ENCODE results near the gene RBFOX2. TPM values are rescaled to one million over a fixed set of nuclear protein-coding genes. Genes with fewer than 3 reads are reported as not detected.

RBFOX2 gene
- total RNA-seq, 2 donors from 2014 or later: 81.8 to 86.0 TPM

DNA sequence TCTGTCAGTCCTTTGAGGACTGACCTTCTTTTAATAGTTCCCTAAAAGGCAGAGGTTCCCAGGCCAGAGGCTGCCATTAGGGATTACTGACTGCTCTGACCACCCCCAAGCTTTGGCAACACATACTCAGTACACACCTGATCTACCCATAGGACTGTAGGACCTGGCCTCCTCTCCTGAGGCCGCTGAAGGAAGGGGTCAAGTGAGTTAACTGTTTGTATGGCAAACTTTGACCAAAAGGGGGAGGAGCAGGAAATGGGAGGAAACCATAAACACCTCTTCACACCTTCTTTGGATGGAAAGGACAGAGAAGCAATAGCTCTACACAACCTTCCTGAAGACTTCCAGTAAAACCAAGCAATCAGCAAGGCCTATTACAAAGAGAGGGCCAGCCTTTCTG is 207.0 kb downstream of the RBFOX2 start:
- H3K4me1 ChIP-seq: peaks cover 0 to 30% of the 10 kb centered on the region in 2 donors
- no peak overlapping the region for H3K4me3 ChIP-seq
- TF ChIP-seq, protein P1, sequence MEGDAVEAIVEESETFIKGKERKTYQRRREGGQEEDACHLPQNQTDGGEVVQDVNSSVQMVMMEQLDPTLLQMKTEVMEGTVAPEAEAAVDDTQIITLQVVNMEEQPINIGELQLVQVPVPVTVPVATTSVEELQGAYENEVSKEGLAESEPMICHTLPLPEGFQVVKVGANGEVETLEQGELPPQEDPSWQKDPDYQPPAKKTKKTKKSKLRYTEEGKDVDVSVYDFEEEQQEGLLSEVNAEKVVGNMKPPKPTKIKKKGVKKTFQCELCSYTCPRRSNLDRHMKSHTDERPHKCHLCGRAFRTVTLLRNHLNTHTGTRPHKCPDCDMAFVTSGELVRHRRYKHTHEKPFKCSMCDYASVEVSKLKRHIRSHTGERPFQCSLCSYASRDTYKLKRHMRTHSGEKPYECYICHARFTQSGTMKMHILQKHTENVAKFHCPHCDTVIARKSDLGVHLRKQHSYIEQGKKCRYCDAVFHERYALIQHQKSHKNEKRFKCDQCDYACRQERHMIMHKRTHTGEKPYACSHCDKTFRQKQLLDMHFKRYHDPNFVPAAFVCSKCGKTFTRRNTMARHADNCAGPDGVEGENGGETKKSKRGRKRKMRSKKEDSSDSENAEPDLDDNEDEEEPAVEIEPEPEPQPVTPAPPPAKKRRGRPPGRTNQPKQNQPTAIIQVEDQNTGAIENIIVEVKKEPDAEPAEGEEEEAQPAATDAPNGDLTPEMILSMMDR (IDR thresholded peaks at IDR 0.05): no peak
- H3K27ac ChIP-seq: no peak overlapping the region
- no peaks in the 10 kb centered on the region for H3K9me3 ChIP-seq
- H3K27me3 ChIP-seq: no peaks in the 10 kb centered on the region
- no peak for DNase-seq (ENCODE audit: low spot score)
- H3K36me3 ChIP-seq: no peaks in the 10 kb centered on the region

DNA sequence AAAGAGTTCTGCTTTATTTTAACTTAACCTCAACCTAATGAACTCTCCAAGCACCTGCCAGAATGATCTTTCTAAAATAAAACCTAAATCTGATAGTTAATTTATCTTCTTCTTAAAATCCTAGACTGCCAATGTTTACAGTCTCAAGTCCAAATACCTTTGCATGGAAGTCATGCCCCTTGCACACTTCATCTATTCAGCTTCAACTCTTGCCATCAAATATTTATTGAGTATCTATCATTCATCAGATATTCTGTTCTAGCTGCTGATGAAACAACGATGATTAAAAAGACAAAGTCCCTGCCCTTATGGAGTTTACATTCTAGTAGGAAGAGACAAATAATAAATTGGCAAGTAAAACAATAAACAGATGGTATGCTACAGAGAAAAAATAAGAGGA is 209.2 kb downstream of the RBFOX2 start:
- H3K4me1 ChIP-seq: peaks cover 0 to 39% of the 10 kb centered on the region in 2 donors
- H3K27ac ChIP-seq: no peak overlapping the region
- H3K9me3 ChIP-seq: no peaks in the 10 kb centered on the region
- H3K36me3 ChIP-seq: no peaks in the 10 kb centered on the region
- TF ChIP-seq, protein P1 (IDR thresholded peaks at IDR 0.05): no peak
- H3K4me3 ChIP-seq: no peak overlapping the region
- no peak for DNase-seq (ENCODE audit: low spot score)
- no peaks in the 10 kb centered on the region for H3K27me3 ChIP-seq

- Histone ChIP-seq H3K9me3 (no peaks in the 10 kb centered on the region), H3K4me3 (no peak overlapping the region), H3K4me1 (peaks cover 0 to 39% of the 10 kb centered on the region in 2 donors), H3K27me3 (no peaks in the 10 kb centered on the region), H3K36me3 (no peaks in the 10 kb centered on the region), H3K27ac (no peak overlapping the region)
- DNase-seq (ENCODE audit: low spot score): no peak
- TF ChIP-seq, protein P1 (IDR thresholded peaks at IDR 0.05): no peak
Observed at GRCh38 chr22:35818897-35819296, 209.7 kb downstream of the RBFOX2 start.

- H3K9me3 ChIP-seq: no peaks in the 10 kb centered on the region
Observed at GRCh38 chr22:35812600-35812999, 216.0 kb downstream of the RBFOX2 start.

DNA sequence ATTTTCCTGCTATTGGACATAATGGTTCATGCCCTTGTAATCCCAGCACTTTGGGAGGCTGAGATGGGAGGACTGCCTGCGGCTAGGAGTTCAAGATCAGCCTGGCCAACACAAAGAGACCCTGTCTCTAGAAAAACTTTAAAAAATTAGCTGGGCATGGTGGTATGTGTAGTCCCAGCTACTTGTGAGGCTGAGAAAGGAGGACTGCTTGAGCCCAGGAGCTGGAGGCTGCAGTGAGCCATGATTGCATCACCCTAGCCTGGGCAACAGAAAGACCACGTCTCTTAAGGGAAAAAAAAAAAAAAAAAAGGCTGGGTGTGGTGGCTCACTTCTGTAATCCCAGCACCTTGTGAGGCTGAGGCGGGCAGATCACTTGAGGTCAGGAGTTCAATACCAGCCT is 217.0 kb downstream of the RBFOX2 start:
- Histone ChIP-seq H3K9me3 (no peaks in the 10 kb centered on the region), H3K4me3 (no peak overlapping the region), H3K27me3 (no peaks in the 10 kb centered on the region), H3K27ac (no peak overlapping the region), H3K36me3 (peaks cover 18% of the 10 kb centered on the region), H3K4me1 (peaks cover 0 to 9% of the 10 kb centered on the region in 2 donors)
- DNase-seq (ENCODE audit: low spot score): no peak
- TF ChIP-seq, protein P1 (IDR thresholded peaks at IDR 0.05): no peak

More at GRCh38 chr22:35812600-35812999, 216.0 kb downstream of the RBFOX2 start:
- Histone ChIP-seq H3K4me1 (peaks cover 0 to 17% of the 10 kb centered on the region in 2 donors), H3K36me3 (peaks cover 18% of the 10 kb centered on the region), H3K27me3 (no peaks in the 10 kb centered on the region), H3K4me3 (no peak overlapping the region), H3K27ac (no peak overlapping the region)
- no peak for DNase-seq (ENCODE audit: low spot score)
- TF ChIP-seq, protein P1 (IDR thresholded peaks at IDR 0.05): no peak

GRCh38 chr22:35809816-35810215 is 218.8 kb downstream of the RBFOX2 start:
- TF ChIP-seq, protein P1 (IDR thresholded peaks at IDR 0.05): no peak
- Histone ChIP-seq H3K27ac (no peak overlapping the region), H3K4me1 (no peaks in the 10 kb centered on the region), H3K9me3 (no peaks in the 10 kb centered on the region), H3K4me3 (no peak overlapping the region), H3K36me3 (peaks cover 18% of the 10 kb centered on the region), H3K27me3 (no peaks in the 10 kb centered on the region)
- no peak for DNase-seq (ENCODE audit: low spot score)

All from right atrium auricular region (tissue), 2 donors.